SH-SY5Y (cell line): ENCODE data around the gene HOXB3.

ENCODE experiments used
- GATA2 ChIP-seq: IDR thresholded peaks from 2 replicates; pipeline ENCODE4 v1.6.1; 2011; ENCODE audit warnings: mild to moderate bottlenecking, low read depth, low read length
- GATA3 ChIP-seq: IDR thresholded peaks from 2 replicates; pipeline ENCODE4 v1.6.1; 2011; ENCODE audit warnings: low read depth, mild to moderate bottlenecking, low read length, moderate library complexity

GRCh38 chr17:48584223-48584741, 5.8 kb downstream of the HOXB3 start:
- TF ChIP-seq GATA2 (no peak), GATA3 (no peak)
